ENCODE results near the gene SETX.

GRCh38 chr9:132260846-132261245, 93.9 kb downstream of the SETX start:
- TF ChIP-seq CTCF (IDR thresholded peaks at IDR 0.05) (no peak), POLR2A (IDR thresholded peaks at IDR 0.05) (no peak)
